K562 (cell line): Measurements from ENCODE around the gene LRP2BP. TPM values are rescaled to one million over a fixed set of nuclear protein-coding genes. Genes with fewer than 3 reads are reported as not detected.
A peak's percentile ranks its signal among the peaks of the same experiment; 100 is the strongest.

Experiments
- CSDE1 ChIP-seq, 2 experiments: fragments of 450-650 bp; IDR thresholded peaks; 2 replicates each; pipeline ENCODE4 v1.6.1; 2016; ENCODE audit warnings: mild to moderate bottlenecking in 1 of 2
- DACH1 ChIP-seq: fragments of 450-650 bp; IDR thresholded peaks from 2 replicates; pipeline ENCODE4 v1.6.1; 2018; ENCODE audit not compliant: partially characterized antibody
- DIDO1 ChIP-seq: fragments of 450-650 bp; IDR thresholded peaks from 2 replicates; pipeline ENCODE4 v1.6.1; 2016; ENCODE audit warnings: low read depth, missing biosample characterization, missing genetic modification characterization
- E2F8 ChIP-seq: fragments of 450-650 bp; IDR thresholded peaks from 2 replicates; pipeline ENCODE4 v1.7.1; 2018; ENCODE audit warnings: mild to moderate bottlenecking, low read depth; ENCODE audit not compliant: partially characterized antibody
- MED1 ChIP-seq: sonication (generic); formaldehyde crosslinking; IDR thresholded peaks from 2 replicates; pipeline ENCODE4 v1.8.1; 2023; ENCODE audit warnings: missing genetic modification reagents, borderline replicate concordance
- NR4A1 ChIP-seq, 2 experiments: fragments of 250-450 bp in 1 of 2; fragments of 450-650 bp in 1 of 2; sonication (Bioruptor Pico) in 1 of 2; IDR thresholded peaks; 2 replicates each; pipeline versions ENCODE4 v1.4.0 to v1.6.1; 2016 to 2020; ENCODE audit warnings: mild to moderate bottlenecking in 2 of 2, missing compliant biosample characterization in 1 of 2, missing genetic modification characterization in 1 of 2, moderate library complexity in 1 of 2
- OTX1 ChIP-seq: fragments of 450-650 bp; formaldehyde crosslinking; IDR thresholded peaks from 2 replicates; pipeline ENCODE4 v1.4.0; 2022; ENCODE audit warnings: mild to moderate bottlenecking
- RBBP5 ChIP-seq: fragments of 200-600 bp; sonication (generic); IDR thresholded peaks from 2 replicates; pipeline ENCODE4 v1.6.1; 2012; ENCODE audit warnings: borderline replicate concordance, mild to moderate bottlenecking, low read length, control low read depth, inconsistent platforms; ENCODE audit not compliant: insufficient read depth, poor library complexity, severe bottlenecking
- SMAD2 ChIP-seq: fragments of 150-350 bp; IDR thresholded peaks from 2 replicates; pipeline ENCODE4 v1.6.1; 2014; ENCODE audit warnings: low read depth, mild to moderate bottlenecking, low read length
- SNRNP70 ChIP-seq: fragments of 200-400 bp; formaldehyde crosslinking; optimal IDR thresholded peaks from 2 replicates; pipeline ENCODE3; 2017; ENCODE audit warnings: low read depth, low read length
- ZNF408 ChIP-seq: fragments of 250-450 bp; sonication (Bioruptor Pico); IDR thresholded peaks from 2 replicates; pipeline ENCODE4 v1.4.0; 2020; ENCODE audit warnings: low read depth, mild to moderate bottlenecking, moderate library complexity
- polyA plus RNA-seq, 8 experiments: library from polyadenylated mRNA; depleted of rRNA in 4 of 8; stranded (reverse) in 5 of 8; unstranded in 3 of 8; fragments of >200 nt; fragmentation: Nextera tagmentation in 2 of 8; fragmentation: Illumina TruSeq in 1 of 8; extraction: Ambion mirVana in 2 of 8; extraction: Trizol in 1 of 8; gene quantifications; 2 replicates each; pipeline versions ENCODE4 v1.2.1 to v1.2.3, GENCODE V29; 2011 to 2014; ENCODE audit warnings: inconsistent platforms in 1 of 8, missing spikeins in 1 of 8
- total RNA-seq, 7 experiments: library from RNA; depleted of rRNA in 6 of 7; stranded (reverse); fragments of >200 nt in 6 of 7; fragmentation: Illumina TruSeq in 2 of 7; extraction: Trizol in 2 of 7; gene quantifications; 2 replicates each; pipeline versions ENCODE4 v1.2.1 to v1.2.3, GENCODE V29; 2011 to 2021; ENCODE audit warnings: low replicate concordance in 1 of 7
- TF ChIP-seq, protein P1 (sequence below): fragments of 250-450 bp; sonication (Bioruptor Pico); IDR thresholded peaks from 2 replicates; pipeline ENCODE4 v1.4.0; 2020; ENCODE audit warnings: mild to moderate bottlenecking, moderate library complexity
- TF ChIP-seq, protein P2 (sequence below): fragments of 250-450 bp; sonication (Bioruptor Pico); IDR thresholded peaks from 2 replicates; pipeline ENCODE4 v1.5.0; 2022; ENCODE audit warnings: mild to moderate bottlenecking
- TF ChIP-seq, protein P3 (sequence below): fragments of 450-650 bp; IDR thresholded peaks from 2 replicates; pipeline ENCODE4 v1.6.1; 2016
- TF ChIP-seq, protein P4 (sequence below): fragments of 250-450 bp; sonication (Bioruptor Pico); IDR thresholded peaks from 2 replicates; pipeline ENCODE4 v1.9.0; 2021; ENCODE audit warnings: mild to moderate bottlenecking, inconsistent platforms

LRP2BP gene
- total and polyA plus RNA-seq, 9 of the 15 experiments (the other 6 are each of a cell fraction or from before 2014, with no cell fraction given) = 0.42 to 2.1 (median 0.62) TPM

DNA sequence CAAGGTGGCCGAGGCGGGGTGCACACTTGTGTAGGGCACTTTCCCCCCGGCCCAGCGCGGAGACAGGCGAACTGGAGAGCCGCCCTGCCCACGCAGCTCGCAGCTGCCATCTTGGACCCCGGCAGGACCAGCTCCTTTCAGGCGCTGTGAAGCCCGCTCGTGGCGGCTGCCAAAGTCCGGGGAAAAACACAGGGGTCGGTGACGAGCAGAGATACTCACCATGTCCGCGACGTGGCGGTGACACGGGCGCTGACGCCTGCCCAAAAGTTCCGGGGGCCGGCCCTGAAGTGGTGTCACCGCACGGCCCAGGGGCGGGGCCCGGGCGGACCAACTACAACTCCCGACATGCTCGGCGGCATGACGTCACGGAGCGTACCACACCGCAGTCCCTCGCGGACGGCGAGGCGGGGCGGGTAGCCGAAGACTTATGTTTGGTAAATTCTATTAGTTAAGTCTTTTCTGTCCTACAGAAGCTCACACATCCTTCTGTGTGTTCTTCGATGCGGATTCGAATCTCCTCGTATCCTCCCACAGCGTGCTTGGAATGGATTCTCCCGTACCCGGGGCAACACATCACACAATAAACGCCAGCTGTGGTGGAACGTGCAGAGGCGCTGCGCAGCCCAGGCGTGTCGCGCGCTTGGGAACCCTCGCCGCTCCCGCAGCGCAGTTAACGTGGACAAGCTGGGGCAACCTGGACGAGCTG is 30.1 kb upstream of the LRP2BP start, which contains the start of gene UFSP2 (continued):
- TF ChIP-seq, protein P1, sequence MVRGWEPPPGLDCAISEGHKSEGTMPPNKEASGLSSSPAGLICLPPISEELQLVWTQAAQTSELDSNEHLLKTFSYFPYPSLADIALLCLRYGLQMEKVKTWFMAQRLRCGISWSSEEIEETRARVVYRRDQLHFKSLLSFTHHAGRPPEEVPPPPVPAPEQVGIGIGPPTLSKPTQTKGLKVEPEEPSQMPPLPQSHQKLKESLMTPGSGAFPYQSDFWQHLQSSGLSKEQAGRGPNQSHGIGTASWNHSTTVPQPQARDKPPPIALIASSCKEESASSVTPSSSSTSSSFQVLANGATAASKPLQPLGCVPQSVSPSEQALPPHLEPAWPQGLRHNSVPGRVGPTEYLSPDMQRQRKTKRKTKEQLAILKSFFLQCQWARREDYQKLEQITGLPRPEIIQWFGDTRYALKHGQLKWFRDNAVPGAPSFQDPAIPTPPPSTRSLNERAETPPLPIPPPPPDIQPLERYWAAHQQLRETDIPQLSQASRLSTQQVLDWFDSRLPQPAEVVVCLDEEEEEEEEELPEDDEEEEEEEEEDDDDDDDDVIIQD (CRISPR knock-in tag) = no peak
- TF ChIP-seq DACH1 (peak; percentile 94), NR4A1 (CRISPR knock-in tag; IDR thresholded peaks at IDR 0.05) (no peak), NR4A1 (tag; IDR thresholded peaks at IDR 0.05) (peak; percentile 54; the same call in 1 of the 2 replicates), OTX1 (no peak), SMAD2 (no peak), ZNF408 (CRISPR knock-in tag) (no peak), DIDO1 (tag) (0 out of 2 replicates have a peak, but pooled peaks have one; percentile 44), RBBP5 (peak; percentile 91), SNRNP70 (no peak), CSDE1 (IDR thresholded peaks at IDR 0.05) (peak in 1 of 2 experiments; percentile 95; a peak in 2 of 4 replicates), E2F8 (peak; percentile 66), MED1 (no peak)
- TF ChIP-seq, protein P2, sequence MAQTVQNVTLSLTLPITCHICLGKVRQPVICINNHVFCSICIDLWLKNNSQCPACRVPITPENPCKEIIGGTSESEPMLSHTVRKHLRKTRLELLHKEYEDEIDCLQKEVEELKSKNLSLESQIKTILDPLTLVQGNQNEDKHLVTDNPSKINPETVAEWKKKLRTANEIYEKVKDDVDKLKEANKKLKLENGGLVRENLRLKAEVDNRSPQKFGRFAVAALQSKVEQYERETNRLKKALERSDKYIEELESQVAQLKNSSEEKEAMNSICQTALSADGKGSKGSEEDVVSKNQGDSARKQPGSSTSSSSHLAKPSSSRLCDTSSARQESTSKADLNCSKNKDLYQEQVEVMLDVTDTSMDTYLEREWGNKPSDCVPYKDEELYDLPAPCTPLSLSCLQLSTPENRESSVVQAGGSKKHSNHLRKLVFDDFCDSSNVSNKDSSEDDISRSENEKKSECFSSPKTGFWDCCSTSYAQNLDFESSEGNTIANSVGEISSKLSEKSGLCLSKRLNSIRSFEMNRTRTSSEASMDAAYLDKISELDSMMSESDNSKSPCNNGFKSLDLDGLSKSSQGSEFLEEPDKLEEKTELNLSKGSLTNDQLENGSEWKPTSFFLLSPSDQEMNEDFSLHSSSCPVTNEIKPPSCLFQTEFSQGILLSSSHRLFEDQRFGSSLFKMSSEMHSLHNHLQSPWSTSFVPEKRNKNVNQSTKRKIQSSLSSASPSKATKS (CRISPR knock-in tag) = no peak
- TF ChIP-seq, protein P3, sequence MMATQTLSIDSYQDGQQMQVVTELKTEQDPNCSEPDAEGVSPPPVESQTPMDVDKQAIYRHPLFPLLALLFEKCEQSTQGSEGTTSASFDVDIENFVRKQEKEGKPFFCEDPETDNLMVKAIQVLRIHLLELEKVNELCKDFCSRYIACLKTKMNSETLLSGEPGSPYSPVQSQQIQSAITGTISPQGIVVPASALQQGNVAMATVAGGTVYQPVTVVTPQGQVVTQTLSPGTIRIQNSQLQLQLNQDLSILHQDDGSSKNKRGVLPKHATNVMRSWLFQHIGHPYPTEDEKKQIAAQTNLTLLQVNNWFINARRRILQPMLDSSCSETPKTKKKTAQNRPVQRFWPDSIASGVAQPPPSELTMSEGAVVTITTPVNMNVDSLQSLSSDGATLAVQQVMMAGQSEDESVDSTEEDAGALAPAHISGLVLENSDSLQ = peak; percentile 24; the same call in 1 of the 2 replicates
- TF ChIP-seq, protein P4, sequence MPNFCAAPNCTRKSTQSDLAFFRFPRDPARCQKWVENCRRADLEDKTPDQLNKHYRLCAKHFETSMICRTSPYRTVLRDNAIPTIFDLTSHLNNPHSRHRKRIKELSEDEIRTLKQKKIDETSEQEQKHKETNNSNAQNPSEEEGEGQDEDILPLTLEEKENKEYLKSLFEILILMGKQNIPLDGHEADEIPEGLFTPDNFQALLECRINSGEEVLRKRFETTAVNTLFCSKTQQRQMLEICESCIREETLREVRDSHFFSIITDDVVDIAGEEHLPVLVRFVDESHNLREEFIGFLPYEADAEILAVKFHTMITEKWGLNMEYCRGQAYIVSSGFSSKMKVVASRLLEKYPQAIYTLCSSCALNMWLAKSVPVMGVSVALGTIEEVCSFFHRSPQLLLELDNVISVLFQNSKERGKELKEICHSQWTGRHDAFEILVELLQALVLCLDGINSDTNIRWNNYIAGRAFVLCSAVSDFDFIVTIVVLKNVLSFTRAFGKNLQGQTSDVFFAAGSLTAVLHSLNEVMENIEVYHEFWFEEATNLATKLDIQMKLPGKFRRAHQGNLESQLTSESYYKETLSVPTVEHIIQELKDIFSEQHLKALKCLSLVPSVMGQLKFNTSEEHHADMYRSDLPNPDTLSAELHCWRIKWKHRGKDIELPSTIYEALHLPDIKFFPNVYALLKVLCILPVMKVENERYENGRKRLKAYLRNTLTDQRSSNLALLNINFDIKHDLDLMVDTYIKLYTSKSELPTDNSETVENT (CRISPR knock-in tag) = 0 out of 2 replicates have a peak, but pooled peaks have one; percentile 29
